Astrocyte of the spinal cord (primary cell): ENCODE data around the gene RNF150.

Experiments used
- DNase-seq: peaks from one replicate; pipeline ENCODE4 v3.0.0; 2011; ENCODE audit warnings: low read depth, low spot score
- H3K4me3 ChIP-seq: 2 replicates; pipeline ENCODE4 v1.5.1; 2011; ENCODE audit warnings: low read depth, mild to moderate bottlenecking, low read length, moderate library complexity
- CTCF ChIP-seq: IDR thresholded peaks from 2 replicates; pipeline ENCODE4 v1.5.1; 2012; ENCODE audit warnings: low read depth, mild to moderate bottlenecking, low read length, inconsistent platforms
- in situ Hi-C: cut with HindIII; loops from 2 replicates; pipeline ENCODE4 v1.10.0; 2017; ENCODE audit warnings: low sequenced_read_pairs

The RNF150 gene

GRCh38 chr4:141144207-141144606 is 10.9 kb upstream of the RNF150 start:
- DNase-seq, result no peak
- TF ChIP-seq CTCF, result no peak
- no peak overlapping the region for H3K4me3 ChIP-seq
- in situ Hi-C loops, result loop anchor here (25.0 kb wide), 1 partner anchor 257 kb away; no protein-coding TSS in a partner anchor

GRCh38 chr4:141142423-141142822 is 9.2 kb upstream of the RNF150 start:
- in situ Hi-C loops, result loop anchor here (25.0 kb wide), 1 partner anchor 255 kb away; no protein-coding TSS in a partner anchor
- no peak for DNase-seq

GRCh38 chr4:141140391-141141200 is 7.3 kb upstream of the RNF150 start:
- H3K4me3 ChIP-seq, result no peak overlapping the region
- TF ChIP-seq CTCF, result no peak
- in situ Hi-C loops, result loop anchor here (25.0 kb wide), 1 partner anchor 253 kb away; no protein-coding TSS in a partner anchor
- DNase-seq, result peak; percentile 9

More at GRCh38 chr4:141142423-141142822, 9.2 kb upstream of the RNF150 start:
- no peak for TF ChIP-seq CTCF
- no peak overlapping the region for H3K4me3 ChIP-seq

GRCh38 chr4:141133999-141134995 is 1.0 kb upstream of the RNF150 start:
- no peak for TF ChIP-seq CTCF
- no peak for DNase-seq
- H3K4me3 ChIP-seq, result no peak overlapping the region
- in situ Hi-C loops, result loop anchor here (25.0 kb wide), 1 partner anchor 247 kb away; no protein-coding TSS in a partner anchor

- in situ Hi-C loops, result loop anchor here (25.0 kb wide), 1 partner anchor 245 kb away; no protein-coding TSS in a partner anchor
- peak overlapping the region; percentile 77 for H3K4me3 ChIP-seq
- TF ChIP-seq CTCF, result no peak
- peak; percentile 36 for DNase-seq
These were observed 542 bp downstream of the RNF150 start for GRCh38 chr4:141132709-141133145.
